Progenitor cell of endocrine pancreas (in vitro differentiated cells): Measurements from ENCODE around the gene HCAR3. TPM values are rescaled to one million over a fixed set of nuclear protein-coding genes. Genes with fewer than 3 reads are reported as not detected.

ENCODE experiments used
- DNase-seq: peaks from one replicate; pipeline ENCODE4 v3.0.0; 2021; ENCODE audit warnings: low spot score; ENCODE audit not compliant: unreplicated experiment
- H3K27ac Mint-ChIP-seq: 2 replicates; pipeline ENCODE4 v1.8.0; 2021; ENCODE audit warnings: mild to moderate bottlenecking, moderate library complexity, mixed read lengths
- H3K27me3 Mint-ChIP-seq: 2 replicates; pipeline ENCODE4 v1.8.0; 2021; ENCODE audit warnings: mixed read lengths
- H3K36me3 Mint-ChIP-seq: 2 replicates; pipeline ENCODE4 v1.8.0; 2022; ENCODE audit warnings: mixed read lengths; ENCODE audit not compliant: insufficient read depth
- H3K4me1 Mint-ChIP-seq: 2 replicates; pipeline ENCODE4 v1.8.0; 2021; ENCODE audit warnings: low read depth, mixed read lengths
- H3K4me3 Mint-ChIP-seq: 2 replicates; pipeline ENCODE4 v1.8.0; 2021; ENCODE audit warnings: low read depth, mild to moderate bottlenecking, moderate library complexity, mixed read lengths
- H3K9me3 Mint-ChIP-seq: 2 replicates; pipeline ENCODE4 v1.8.0; 2021; ENCODE audit warnings: low read depth, mixed read lengths
- CTCF ChIP-seq: fragments of 200-600 bp; sonication (generic); IDR thresholded peaks from one replicate; pipeline ENCODE4 v1.5.0; 2021; ENCODE audit warnings: antibody characterized with exemption, mild to moderate bottlenecking; ENCODE audit not compliant: unreplicated experiment
- total RNA-seq: library from RNA; stranded (reverse); gene quantifications from 2 replicates; pipeline ENCODE4 v1.2.1, GENCODE V29; 2021

The HCAR3 gene
- total RNA-seq, 1 donor from 2014 or later: not detected

GRCh38 chr12:122732611-122733010 lies 16.0 kb upstream of the HCAR3 start:
- no peaks in the 10 kb centered on the region for H3K36me3 Mint-ChIP-seq
- no peak for TF ChIP-seq CTCF
- no peak for DNase-seq
- no peak overlapping the region for H3K27ac Mint-ChIP-seq
- H3K9me3 Mint-ChIP-seq: no peaks in the 10 kb centered on the region
- peaks cover 22% of the 10 kb centered on the region for H3K4me1 Mint-ChIP-seq
- H3K4me3 Mint-ChIP-seq: no peak overlapping the region
- no peaks in the 10 kb centered on the region for H3K27me3 Mint-ChIP-seq

- no peak for TF ChIP-seq CTCF
- Mint-ChIP-seq H3K4me1 (peaks cover 22% of the 10 kb centered on the region), H3K27ac (no peak overlapping the region), H3K4me3 (no peak overlapping the region), H3K27me3 (no peaks in the 10 kb centered on the region), H3K36me3 (no peaks in the 10 kb centered on the region), H3K9me3 (no peaks in the 10 kb centered on the region)
- no peak for DNase-seq
Observed at GRCh38 chr12:122732170-122732569, 15.6 kb upstream of the HCAR3 start.

DNA sequence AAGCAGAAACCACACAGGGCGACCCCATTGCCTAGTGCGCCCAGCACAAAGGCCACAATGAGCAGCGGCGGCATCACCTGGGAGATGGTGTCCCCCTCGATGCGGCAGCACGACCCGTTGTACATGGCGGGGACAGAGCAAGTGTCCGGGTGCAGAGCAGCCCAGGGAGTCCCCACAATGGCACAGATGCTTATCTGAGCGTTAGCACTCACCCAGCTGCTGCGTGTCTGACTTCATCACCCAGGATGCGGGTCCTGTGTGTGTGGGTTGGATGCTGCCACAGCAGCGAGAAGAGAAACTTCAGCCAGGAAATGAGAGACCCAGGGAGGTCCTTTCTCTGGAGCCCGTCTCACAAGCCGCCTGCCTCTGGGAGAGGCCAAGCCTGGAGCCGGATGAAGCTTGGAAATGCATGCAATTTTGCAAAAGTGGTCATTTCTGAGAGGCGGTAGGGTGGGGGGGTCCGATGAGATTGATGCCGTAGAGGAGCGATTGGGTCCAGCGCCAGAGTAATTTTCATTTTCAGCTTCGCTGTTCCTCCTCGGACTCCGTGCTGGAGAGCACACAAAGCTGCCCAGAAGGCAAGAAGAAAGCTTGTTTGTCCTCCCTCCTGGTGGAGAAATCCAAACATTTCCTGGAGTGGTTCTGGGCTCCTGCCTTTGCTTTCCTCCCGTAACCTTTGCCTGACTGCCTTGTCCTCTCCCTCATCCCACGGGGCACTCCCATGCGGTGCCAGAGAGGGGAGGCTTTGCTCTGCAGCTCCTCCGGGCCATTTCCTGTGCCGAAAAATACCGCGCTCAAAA lies 13.8 kb upstream of the HCAR3 start, which contains the start of gene HCAR1:
HCAR1 (minus strand) TSS at position 630 of the 800 bp plus-strand sequence; CDS start at position 125, 505 bp downstream.
- Mint-ChIP-seq H3K4me1 (peaks cover 30% of the 10 kb centered on the region), H3K27ac (no peak within 1 kb of the TSS), H3K4me3 (no peak within 1 kb of the TSS), H3K36me3 (no peaks in the 10 kb centered on the region), H3K9me3 (no peaks in the 10 kb centered on the region), H3K27me3 (no peaks in the 10 kb centered on the region)
- DNase-seq: no peak
- TF ChIP-seq CTCF: no peak

- H3K4me1 Mint-ChIP-seq: peaks cover 30% of the 10 kb centered on the region
- no peaks in the 10 kb centered on the region for H3K27me3 Mint-ChIP-seq
- H3K4me3 Mint-ChIP-seq: no peak overlapping the region
- no peaks in the 10 kb centered on the region for H3K36me3 Mint-ChIP-seq
- H3K27ac Mint-ChIP-seq: no peak overlapping the region
- no peak for TF ChIP-seq CTCF
- H3K9me3 Mint-ChIP-seq: no peaks in the 10 kb centered on the region
- DNase-seq: no peak
Observed at GRCh38 chr12:122729583-122730214, 13.1 kb upstream of the HCAR3 start.

- H3K4me1 Mint-ChIP-seq: peaks cover 30% of the 10 kb centered on the region
- H3K27me3 Mint-ChIP-seq: no peaks in the 10 kb centered on the region
- no peak for DNase-seq
- H3K4me3 Mint-ChIP-seq: no peak overlapping the region
- no peaks in the 10 kb centered on the region for H3K36me3 Mint-ChIP-seq
- H3K9me3 Mint-ChIP-seq: no peaks in the 10 kb centered on the region
- H3K27ac Mint-ChIP-seq: peak overlapping the region; percentile 95
- TF ChIP-seq CTCF: no peak
Observed at GRCh38 chr12:122726080-122726558, 9.5 kb upstream of the HCAR3 start.
